Stimulated activated CD8-positive, alpha-beta memory T cell treated with anti-CD3 and anti-CD28 coated beads, Interleukin-4, amount 100 ng/mL, for 24 hours (primary cell): ENCODE results near the gene FKBP1B.
"Not testable (repeated sequence)": the region's sequence is repeated elsewhere in the genome, so short reads cannot be mapped to it uniquely, and the experiment has no call there.

Source experiments
- DNase-seq: peaks from one replicate; pipeline ENCODE4 v3.0.0-alpha.2; 2020; ENCODE audit warnings: low read depth

Gene FKBP1B

DNA sequence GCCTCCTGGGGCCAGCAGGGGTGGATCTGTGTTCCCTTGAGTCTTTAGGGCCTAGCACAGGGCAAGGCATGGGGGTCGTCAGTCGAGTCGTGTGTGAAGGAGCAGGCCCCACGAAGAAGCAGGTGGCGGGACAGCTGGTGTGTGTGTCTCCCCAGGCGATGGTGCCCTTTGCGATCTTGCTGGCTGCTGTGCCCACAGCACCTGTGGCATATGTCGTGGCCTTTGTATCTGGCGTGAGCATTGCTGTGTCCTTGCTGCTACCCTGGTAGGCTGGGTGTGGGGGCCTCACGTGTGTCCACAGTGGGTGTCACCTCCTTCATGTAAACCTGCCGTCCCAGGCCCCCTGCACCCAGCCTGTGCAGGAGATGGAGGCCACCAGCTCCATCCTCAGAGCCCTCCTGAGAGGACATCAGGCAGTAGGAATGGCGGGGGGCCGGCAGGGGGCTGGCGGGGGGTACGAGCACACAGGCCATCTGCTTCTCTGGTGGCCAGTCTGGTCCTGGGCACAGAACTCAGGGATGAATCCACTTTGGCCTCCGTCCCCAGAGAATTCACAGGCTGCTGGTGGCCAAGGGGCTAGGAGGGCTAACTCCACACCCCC lies 26.5 kb upstream of the FKBP1B start:
- DNase-seq = no peak

DNA sequence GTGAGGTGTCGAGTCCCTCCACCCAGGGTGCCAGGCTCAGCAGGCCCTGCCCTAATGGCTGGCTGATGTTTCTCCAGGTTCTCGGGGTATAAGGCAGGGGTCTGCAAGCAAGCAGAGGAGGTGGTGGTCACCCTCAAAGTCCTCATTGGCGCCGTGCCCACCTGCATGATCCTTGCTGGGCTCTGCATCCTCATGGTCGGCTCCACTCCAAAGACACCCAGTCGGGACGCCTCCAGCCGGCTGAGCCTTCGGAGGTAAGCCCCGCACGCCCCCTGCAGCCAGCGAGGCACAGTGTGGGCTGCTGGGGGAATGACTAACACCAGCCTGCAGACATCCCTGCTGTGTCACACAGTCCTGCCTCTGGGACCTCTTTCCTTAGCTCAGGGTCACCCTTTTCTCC lies 25.5 kb upstream of the FKBP1B start:
- DNase-seq = no peak

DNA sequence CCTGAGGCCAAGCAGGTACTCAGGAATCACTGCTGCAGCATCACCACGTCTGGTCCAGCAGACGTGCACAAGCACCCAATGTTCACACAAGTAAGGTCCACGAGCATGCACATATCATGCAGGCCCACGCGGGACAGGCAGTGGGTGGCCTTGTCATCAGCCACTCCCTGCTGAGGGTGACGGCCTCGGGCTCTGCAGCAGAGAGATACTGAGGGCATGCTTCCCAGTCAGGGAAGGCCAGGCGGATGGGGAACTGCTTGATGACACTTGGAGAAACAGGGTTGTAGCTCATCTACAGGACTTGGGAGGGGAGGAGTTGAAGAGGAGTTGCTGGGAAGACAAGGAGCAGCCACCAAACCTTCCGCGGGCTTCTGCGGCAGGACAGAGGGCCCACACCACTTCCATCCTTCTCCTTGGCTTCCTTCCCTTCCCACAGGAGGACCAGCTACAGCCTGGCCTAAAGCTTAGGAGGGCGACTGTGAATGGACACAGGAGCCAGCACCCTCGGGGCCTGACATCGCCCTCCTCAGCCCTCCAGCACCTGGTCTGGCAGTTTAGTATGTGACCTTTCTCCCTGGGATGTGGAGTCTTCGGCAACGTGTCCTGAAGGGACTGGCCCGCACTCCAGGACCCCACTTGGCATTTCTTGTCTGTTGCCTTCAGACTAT lies 24.4 kb upstream of the FKBP1B start:
- DNase-seq = no peak

DNA sequence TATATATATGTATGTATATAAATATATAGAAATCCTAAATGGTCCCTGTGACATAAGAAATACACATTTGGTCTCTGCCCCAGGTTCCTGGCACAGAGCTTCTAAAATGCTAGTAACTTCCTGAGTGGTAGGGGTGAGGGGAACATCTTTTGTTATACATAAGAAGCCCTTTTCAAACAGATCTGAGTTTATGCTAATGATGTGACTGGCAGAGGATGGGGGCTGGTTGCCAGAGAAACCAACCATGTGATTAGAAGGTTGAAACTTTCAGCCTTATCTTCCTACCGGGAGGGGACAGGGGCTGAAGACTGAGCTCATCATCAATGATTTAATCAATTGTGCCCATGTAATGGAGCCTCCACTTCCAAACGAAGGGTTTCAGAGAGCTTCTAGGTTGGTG lies 23.3 kb upstream of the FKBP1B start:
- DNase-seq = no peak

DNA sequence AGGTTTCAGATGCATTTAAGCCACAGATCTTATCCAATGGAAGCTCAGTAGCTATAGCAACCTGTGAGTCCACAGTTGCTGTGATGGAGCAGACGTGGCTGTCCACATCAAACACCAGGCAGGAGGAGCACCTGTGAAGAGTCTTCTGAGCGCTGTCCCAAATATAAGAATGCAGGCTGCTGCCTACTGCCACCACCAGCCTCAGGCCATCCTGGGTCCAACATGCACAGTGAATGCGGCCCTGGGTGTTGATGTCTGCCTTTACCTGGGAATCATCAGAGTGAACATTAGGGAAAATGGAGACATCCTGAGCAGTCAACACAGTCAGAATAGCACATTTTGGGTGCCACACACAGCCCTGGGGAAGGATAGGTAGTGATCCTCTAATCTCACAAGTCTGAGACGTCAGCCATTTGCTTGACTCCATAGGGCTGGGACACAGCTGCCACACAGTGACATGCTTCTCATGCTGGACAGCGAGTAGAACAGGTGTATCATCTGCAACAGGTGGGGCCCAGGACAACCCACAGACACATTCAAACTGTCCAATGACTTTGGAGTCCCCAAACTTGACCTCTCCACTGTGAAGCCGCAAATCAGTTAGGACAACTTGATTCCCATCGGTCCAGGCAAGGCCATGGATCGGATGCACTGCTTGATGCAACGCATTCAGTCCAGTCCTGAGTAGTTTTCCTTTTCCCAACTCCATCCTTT lies 10.6 kb upstream of the FKBP1B start:
- no peak for DNase-seq

DNA sequence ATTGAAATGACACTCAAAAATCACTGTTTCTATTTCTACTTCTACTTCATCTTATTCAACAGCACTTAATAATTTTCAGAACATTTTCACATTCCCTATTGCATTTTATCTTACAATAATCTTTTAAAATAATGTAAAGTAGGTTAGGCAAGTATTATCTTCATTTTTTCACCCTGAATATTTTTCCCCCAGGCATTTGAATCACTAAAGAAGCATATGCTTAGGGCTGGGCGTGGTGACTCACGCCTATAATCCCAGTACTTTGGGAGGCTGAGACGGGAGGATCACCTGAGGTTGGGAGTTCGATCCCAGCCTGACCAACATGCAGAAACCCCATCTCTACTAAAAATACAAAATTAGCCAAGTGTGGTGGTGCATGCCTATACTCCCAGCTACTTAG lies 9.0 kb upstream of the FKBP1B start:
- no peak for DNase-seq

DNA sequence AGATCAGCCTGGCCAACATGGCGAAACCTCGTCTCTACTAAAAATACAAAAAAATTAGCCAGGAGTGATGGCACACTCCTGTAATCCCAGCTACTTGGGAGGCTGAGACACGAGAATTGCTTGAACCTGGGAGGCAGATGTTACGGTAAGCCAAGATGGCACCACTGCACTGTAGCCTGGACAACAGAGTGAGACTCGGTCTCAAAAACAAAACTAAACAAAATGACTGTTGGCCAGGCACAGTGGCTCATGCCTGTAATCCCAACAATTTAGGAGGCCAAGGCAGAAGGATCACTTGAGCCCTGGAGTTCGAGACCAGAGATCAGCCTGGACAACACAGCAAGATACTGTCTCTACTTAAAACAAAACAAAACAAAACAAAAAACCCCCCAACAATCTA lies 6.4 kb upstream of the FKBP1B start:
- DNase-seq = not testable (repeated sequence)

DNA sequence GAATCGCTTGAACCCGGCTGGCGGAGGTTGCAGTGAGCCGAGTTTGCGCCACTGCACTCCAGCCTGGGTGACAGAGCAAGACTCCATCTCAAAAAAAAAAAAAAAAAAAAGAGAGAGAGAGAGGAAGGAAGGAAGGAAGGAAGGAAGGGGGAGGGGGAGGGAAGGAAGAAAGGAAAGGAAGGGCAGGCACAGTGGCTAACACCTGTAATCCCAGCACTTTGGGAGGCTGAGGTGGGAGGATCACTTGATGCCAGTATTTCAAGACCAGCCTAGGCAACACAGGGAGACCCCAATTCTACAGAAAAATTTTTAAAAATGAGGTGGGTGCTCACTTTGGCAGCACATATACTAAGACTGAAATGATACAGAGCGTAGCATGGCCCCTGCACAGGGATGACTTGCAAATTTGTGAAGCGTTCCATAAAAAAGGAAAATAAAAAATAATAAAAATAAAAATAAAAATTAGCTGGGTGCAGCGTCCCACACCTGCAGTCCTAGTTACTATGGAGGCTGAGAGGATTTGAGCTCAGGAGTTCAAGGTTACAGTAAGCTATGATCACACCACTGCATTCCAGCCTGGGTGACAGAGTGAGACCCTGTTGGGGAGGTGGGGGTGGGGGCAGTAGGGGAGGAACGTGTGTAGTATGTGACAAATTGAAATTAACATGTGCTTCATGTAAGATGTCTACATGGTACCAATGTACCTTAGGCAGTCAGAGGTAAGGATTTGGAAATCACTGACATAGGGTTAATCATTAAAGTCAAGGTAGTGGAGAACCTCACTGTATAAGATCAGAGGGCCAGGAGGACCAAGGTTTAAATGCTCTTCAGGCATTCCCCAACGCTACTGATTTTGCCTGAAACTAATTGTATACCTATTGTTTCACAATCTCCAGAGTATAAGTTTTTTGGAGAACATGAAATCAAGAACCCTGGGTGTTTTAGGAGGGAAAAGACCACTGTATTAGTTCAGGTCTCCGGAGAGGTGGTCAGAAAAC lies 3.7 kb upstream of the FKBP1B start:
- DNase-seq = no peak

DNA sequence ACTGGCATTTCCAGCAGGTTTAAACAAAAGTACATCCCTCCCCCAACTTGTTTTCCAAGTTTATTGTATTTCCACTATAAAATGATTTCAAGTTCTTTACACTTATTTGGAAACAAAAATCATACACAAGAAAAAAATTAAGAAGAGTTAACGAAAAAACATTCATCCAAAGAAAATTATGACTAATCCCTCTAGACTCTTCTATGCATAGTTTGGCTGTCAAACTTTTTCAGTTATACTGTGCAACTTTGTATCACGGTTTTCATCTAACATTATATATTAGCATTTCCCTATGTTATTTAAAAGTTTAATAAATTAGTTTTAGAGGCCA lies 3.0 kb upstream of the FKBP1B start:
- no peak for DNase-seq

DNA sequence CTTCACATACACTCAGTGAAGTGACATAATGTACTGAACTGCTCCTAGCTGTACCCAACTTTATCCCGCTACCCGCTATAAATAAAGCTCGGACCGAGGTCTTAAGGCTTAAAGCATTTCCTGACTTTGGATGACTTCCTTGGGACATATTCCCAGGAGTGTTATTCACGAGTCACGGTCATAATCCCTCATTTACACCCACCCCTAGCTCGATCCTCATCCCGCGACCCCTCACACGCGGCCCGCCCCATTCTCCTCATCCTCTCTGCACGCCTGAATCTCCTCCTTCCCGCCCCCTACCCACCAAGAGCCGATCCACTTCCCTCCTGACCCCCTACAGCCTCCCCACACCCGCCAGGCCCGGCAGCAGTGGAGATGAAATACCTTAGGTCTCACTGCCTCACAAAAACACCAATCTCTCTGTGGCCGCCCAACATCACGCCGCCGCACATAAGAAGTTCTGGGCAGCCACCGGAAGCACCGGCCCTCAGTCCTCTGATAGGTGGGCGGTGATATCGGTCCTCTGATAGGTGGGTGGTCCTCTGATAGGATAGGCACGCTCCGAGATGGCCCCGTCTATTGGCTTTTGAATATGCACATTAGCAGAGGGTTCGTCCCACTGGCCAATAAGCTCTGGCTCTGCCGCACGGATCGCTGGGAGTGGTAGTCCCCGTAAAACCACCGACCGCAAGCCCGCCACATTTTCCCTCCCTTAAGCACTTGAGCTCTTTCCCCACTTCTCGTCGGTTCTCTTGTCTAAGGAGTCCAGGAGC lies 2.4 kb upstream of the FKBP1B start, which contains the start of gene WDCP:
Gene WDCP, minus strand, starts transcription at position 462 of the 773 bp plus-strand sequence. CDS start 7,897 bp downstream, outside the sequence.
- peak; percentile 86 for DNase-seq

DNA sequence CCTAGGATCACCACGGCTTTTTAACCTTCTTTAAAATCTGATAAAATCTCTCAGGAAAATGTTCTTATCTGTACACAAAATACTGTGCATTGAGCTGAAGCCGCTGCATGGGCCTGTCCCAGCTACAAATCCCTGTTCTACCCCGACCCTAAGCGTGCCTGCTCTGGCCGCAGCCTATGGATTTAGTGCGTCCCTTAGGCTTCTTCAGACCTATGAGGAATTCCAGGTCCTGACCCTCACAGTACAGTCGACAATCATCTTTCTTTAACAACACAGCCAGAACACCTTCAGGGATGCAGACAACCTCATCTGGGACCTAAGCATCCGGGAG lies 1.9 kb upstream of the FKBP1B start:
- DNase-seq = no peak

DNA sequence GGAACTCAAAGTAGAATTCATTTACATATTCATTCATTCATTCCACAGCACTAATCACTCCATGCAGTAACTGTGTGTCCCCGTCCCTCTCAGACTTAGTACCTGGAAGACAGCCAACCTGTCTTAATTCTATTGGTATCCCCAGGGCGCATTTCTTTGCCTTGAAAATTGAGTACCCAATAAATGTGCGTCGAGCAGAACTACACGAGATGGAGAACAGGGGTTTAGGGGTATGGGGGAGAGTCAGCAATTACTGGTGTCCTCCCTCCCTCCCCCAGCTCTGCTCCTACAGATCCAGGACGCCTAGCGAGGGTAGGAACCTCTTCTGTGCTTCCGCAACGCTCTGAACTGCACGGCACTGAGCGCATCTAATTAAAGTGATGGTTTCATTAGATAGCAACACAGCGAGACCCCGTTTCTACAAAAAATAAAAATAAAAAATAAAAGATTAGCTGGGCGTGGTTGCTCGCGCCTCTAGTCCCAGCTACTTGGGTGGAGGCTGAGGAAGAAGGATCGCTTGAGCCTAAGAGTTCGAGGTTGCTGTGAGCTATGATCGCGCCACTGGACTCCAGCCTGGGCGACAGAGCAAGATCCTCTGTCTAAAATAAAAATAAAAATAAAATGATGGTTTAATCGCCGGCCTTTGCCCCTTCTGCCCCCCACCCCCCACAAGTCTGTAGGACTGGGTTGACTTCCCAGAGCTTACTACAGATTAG lies 614 bp upstream of the FKBP1B start:
- no peak for DNase-seq

DNA sequence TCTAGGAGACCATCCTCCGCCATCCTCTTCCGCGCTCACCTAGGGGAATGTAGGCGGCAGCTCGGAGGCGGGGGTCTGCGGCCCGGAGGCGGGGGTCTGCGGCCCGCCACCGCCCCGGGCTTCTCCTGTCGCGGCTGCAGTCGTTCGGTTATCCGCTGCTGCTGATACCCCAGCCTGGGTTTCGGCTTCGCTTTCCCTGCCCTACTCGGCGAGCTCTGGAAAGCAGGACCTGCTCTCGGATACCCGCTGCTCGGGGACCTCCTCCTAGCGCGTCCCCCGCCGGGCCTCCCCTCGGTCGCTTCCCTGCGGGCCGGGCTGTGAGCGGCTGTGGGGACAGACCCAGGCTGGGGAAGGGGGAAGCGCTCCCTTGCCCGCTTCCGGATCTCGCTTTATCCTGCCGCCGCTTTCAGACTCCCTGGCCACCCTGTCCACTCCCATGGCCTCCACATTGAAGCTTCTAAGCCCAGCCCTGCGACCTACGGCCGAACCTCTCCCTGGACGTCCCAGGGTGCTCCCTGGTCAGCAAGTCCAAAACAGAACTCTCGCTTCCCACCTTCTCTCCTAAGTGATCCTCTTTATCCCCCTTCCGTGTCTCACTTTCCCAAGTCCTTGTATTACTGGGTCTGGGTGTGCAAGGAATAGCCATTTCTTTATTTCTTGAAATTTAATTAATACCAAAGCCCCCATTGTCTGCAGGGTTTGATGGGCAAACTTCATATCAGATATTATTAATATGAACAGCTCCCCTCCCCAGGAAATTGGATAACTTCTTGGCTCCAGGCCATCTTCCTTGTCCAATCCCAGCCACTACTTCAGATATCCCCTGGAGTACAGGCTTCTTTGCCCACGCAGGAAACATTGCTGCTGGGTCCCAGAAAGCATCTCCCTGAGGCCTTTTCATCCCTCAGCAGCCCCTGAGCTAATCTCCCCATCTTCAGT lies 769 bp downstream of the FKBP1B start:
- no peak for DNase-seq

DNA sequence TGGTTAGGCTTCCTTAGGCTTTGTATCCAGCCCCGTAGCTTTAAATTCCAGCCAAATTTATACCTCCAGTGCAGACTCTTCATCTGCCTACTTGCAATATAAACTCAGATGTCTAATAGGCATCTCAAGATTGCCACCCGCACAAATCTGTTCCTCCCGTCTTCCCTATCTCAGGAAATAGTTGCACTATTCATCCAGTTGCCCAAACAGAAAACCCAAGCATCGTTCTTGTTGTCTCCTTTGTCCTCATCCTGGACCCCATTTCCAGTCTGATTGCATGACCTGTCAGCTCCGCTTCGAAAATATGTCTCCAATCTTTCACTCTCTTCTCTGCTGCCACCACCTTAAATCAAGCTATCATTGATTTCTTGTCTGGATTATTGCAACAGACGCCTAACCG lies 2.3 kb downstream of the FKBP1B start:
- no peak for DNase-seq

DNA sequence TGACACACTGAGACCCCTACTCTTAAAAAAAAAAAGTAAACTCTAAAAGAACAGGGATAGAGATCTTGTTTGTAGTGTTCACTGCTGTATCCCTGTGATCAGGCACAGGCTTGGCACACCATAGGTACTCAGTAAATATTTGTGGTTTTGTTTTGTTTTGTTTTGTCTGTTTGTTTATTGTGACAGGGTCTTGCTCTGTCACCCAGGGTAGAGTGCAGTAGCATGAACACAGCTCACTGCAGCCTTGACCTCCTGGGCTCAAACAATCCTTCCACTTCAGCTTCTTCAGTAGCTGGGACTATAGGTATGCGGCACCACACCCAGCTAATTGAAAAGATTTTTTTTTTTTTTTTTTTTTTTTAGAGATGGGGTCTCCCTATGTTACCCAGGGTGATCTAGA lies 3.4 kb downstream of the FKBP1B start:
- no peak for DNase-seq

DNA sequence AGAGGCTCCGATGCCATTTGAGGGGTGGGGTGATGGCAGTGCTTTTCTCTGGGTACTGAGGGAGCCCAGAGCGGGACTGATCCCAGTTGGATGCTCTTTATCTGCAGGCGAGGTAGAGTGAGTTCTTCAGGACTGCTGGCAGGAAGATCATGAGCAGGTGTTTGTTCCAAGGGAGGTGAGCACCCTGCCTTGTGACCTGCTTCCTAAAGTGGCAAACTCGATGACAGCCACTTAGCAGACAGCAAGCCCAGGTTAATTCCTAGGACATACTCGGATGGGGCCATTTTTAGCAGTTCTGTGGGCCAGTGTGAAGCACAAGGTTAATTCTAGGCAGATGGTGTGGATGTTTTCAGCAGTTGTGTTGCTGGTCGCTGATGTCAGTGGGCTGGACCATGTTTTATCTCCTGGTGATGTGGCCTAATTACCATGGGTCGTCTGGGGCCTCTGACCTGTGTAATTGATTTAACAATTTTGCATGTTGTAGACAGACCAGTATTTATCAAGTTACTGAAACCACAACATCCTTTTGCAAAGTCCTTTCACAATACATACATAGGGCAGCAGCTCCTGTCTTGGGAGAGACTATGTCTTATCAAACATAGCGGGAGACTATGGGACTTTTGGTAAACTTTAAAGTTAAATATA lies 4.9 kb downstream of the FKBP1B start:
- no peak for DNase-seq

DNA sequence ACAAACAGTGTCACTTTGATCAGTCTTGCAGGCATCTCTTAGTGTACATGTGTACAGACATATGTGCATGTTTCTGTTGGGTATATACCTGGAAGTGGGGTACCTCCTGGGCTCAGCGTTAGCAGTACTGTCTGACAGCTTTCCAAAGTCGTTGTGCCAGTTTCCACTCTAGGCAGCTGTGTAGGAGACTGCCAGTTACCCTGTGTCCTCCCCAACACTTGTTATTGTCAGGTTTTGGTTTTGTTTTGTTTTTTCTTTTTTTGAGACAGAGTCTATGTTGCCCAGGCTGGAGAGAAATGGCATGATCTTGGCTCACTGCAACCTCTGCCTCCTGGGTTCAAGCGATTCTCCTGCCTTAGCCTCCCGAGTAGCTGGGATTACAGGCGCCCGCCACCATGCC lies 6.2 kb downstream of the FKBP1B start:
- no peak for DNase-seq

DNA sequence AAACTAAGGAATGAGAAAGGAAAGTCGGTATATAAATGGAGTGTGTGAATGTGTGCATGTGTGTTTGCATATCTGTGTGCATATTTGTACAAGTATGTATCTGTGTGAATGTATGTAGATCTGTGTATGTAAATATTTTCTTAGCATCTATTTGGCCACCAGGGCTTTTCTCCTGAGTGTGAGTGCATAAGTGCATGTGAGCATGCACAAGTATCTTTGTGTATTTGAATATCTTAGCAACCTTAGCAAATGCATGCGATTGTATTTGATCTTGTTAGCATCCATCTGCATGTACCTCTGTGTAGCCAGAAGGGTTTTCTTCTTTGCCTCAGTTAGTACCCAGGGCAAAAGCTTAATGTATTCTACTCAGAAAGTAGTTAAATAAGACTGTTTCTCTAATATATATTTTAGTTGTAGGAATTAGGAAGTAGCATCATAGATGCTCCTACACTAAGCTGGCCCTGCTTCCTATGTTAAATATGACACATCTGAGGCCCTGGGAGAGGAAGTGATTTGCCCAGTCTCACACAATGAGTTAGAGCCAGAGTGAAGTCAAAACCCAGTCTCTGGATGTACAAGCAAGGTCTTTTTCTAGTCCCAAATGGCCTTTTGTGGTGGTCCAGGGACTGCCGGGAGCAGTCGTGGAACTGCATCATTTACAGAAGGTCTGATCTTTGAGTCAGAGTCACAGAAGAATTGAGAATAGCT lies 9.2 kb downstream of the FKBP1B start:
- DNase-seq = no peak

DNA sequence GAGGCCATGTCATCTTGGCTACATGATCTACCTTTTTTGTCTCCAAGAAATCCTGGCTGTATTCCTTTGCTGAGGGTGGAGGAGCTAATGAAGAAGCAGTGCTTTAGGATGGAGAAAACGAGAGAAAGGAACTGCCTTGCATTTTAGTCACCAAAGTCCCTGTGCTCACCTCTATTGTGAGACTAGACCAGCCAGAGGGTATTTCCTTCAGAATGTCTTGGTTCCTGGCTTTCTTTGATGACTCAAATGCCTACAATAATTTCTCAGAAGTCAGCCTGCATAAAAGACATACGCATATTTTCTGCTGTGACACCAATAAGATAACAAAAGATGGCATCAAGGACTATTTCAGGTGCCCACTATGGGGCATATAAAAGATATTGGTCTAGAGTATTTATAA lies 15.8 kb downstream of the FKBP1B start:
- DNase-seq = no peak
